Endothelial cell of umbilical vein (primary cell): Measurements from ENCODE around the gene GIMAP8. TPM values are rescaled to one million over a fixed set of nuclear protein-coding genes. Genes with fewer than 3 reads are reported as not detected.

Experiments
- BruUV-seq: library from RNA; stranded (reverse); fragments of 400-500 nt; replicated peaks from 2 replicates; lab custom pipeline; 2021; lab: Mats Ljungman, UMichigan
- CTCF ChIA-PET: fragments of 300-600, 350-600 bp; sonication (Branson Sonifier 250); formaldehyde crosslinking; loops from one replicate; lab custom pipeline; 2021; ENCODE audit warnings: antibody characterized with exemption, inconsistent platforms; lab: Charles Lee
- POLR2A ChIA-PET: fragments of 300-600, 350-600 bp; sonication (Branson Sonifier 250); formaldehyde crosslinking; loops from one replicate; lab custom pipeline; 2021; ENCODE audit warnings: antibody characterized with exemption, inconsistent platforms; lab: Charles Lee
- DNase-seq: peaks from one replicate; pipeline ENCODE4 v3.0.0-alpha.2; 2011; ENCODE audit warnings: low read depth, low spot score
- FAIRE-seq: peaks from 2 replicates; lab custom pipeline; 2011; peaks lifted over from hg19 to GRCh38; lab: Jason Lieb, UNC
- H2AFZ ChIP-seq: 2 replicates; pipeline ENCODE4 v1.6.0; 2012; ENCODE audit warnings: low read depth, low read length, control low read depth, inconsistent platforms
- H3K27ac ChIP-seq: 2 replicates; pipeline ENCODE4 v1.5.1; 2011; ENCODE audit warnings: low read depth, mild to moderate bottlenecking, control low read depth, low read length, moderate library complexity; ENCODE audit not compliant: insufficient read depth
- H3K27me3 ChIP-seq, 2 experiments: 2 replicates each; pipeline versions ENCODE4 v1.6.0 to v1.6.1; 2011; ENCODE audit warnings: low read length in 2 of 2, mixed read lengths in 1 of 2; ENCODE audit not compliant: control insufficient read depth in 2 of 2, insufficient read depth in 2 of 2
- H3K36me3 ChIP-seq, 2 experiments: 2 replicates in 1 of 2; 3 replicates in 1 of 2; pipeline ENCODE4 v1.5.1; 2011; ENCODE audit warnings: low read length in 2 of 2, mild to moderate bottlenecking in 1 of 2, moderate library complexity in 1 of 2; ENCODE audit not compliant: control insufficient read depth in 2 of 2, insufficient read depth in 2 of 2; ENCODE audit errors: extremely low read depth in 1 of 2
- H3K4me1 ChIP-seq: 3 replicates; pipeline ENCODE4 v1.5.1; 2011; ENCODE audit warnings: mild to moderate bottlenecking, low read length; ENCODE audit not compliant: control insufficient read depth, insufficient read depth; ENCODE audit errors: extremely low read depth
- H3K4me2 ChIP-seq: 2 replicates; pipeline ENCODE4 v1.6.1; 2011; ENCODE audit warnings: low read length, control low read depth, mixed read lengths; ENCODE audit not compliant: insufficient read depth
- H3K4me3 ChIP-seq, 3 experiments: fragments of 200-600 bp in 1 of 3; sonication (generic), shearing (Covaris generic) in 1 of 3; replicated peaks in 1 of 3; 2 replicates each; pipeline ENCODE4 v1.5.1; 2011 to 2016; ENCODE audit warnings: control low read depth in 3 of 3, low read length in 3 of 3, mild to moderate bottlenecking in 2 of 3, inconsistent platforms in 1 of 3, low read depth in 1 of 3, moderate library complexity in 1 of 3; ENCODE audit not compliant: insufficient read depth in 1 of 3
- H3K79me2 ChIP-seq: 2 replicates; pipeline ENCODE4 v1.6.0; 2012; ENCODE audit warnings: low read length, inconsistent platforms; ENCODE audit not compliant: control insufficient read depth, insufficient read depth
- H3K9ac ChIP-seq: replicated peaks from 2 replicates; pipeline ENCODE3; 2011; ENCODE audit warnings: low read length, control low read depth; ENCODE audit not compliant: insufficient read depth; ENCODE audit errors: extremely low read depth
- H3K9me1 ChIP-seq: replicated peaks from 3 replicates; pipeline ENCODE4 v1.6.0; 2011; ENCODE audit warnings: mild to moderate bottlenecking, low read length; ENCODE audit not compliant: control insufficient read depth, insufficient read depth; ENCODE audit errors: extremely low read depth
- H3K9me3 ChIP-seq: replicated peaks from 2 replicates; pipeline ENCODE4 v1.5.1; 2012; ENCODE audit warnings: low read length, inconsistent platforms; ENCODE audit not compliant: control insufficient read depth, insufficient read depth
- H4K20me1 ChIP-seq: replicated peaks from 2 replicates; pipeline ENCODE3; 2011; ENCODE audit warnings: mild to moderate bottlenecking, low read length; ENCODE audit not compliant: control insufficient read depth, insufficient read depth; ENCODE audit errors: extremely low read depth
- GATA2 ChIP-seq: IDR thresholded peaks from 2 replicates; pipeline ENCODE4 v1.7.0; 2011; ENCODE audit warnings: low read depth, mild to moderate bottlenecking, moderate library complexity, mixed read lengths, low read length; ENCODE audit not compliant: insufficient read length, insufficient read depth
- MAX ChIP-seq: IDR thresholded peaks from 2 replicates; pipeline ENCODE4 v1.6.1; 2011; ENCODE audit not compliant: insufficient read depth, insufficient read length
- MYC ChIP-seq: IDR thresholded peaks from one replicate; pipeline ENCODE4 v1.6.1; 2011; ENCODE audit warnings: mild to moderate bottlenecking, low read depth, low read length
- POLR2AphosphoS5 ChIP-seq: IDR thresholded peaks from 2 replicates; pipeline ENCODE4 v1.6.1; 2012; ENCODE audit warnings: low read depth, mild to moderate bottlenecking, control low read depth, low read length, moderate library complexity; ENCODE audit not compliant: insufficient read depth
- dilution Hi-C: fragments of 300-500 bp; cut with MboI; formaldehyde crosslinking; loops from one replicate; pipeline ENCODE4 v1.15.0; 2019; ENCODE audit warnings: low sequenced_read_pairs; ENCODE audit not compliant: extremely low pct_ligation_motif_present
- intact Hi-C: fragments of 100-400 bp; cut with micrococcal nuclease; formaldehyde crosslinking; loops from one replicate; pipeline ENCODE4 v1.10.0; 2022
- polyA plus RNA-seq, 4 experiments: library from polyadenylated mRNA; depleted of rRNA in 3 of 4; stranded (reverse) in 3 of 4; unstranded in 1 of 4; fragments of >200 nt; gene quantifications; 2 replicates each; pipeline versions ENCODE4 v1.2.1 to v1.2.3, GENCODE V29; 2011 to 2012; ENCODE audit warnings: missing spikeins in 1 of 4
- total RNA-seq: library from RNA; stranded (reverse); gene quantifications from 2 replicates; pipeline ENCODE4 v1.2.3, GENCODE V29; 2021

The GIMAP8 gene
- total and polyA plus RNA-seq, 2 donors (not counting 3 experiments of a cell fraction or from before 2014, with no cell fraction given), result 32.2 to 71.8 TPM

GRCh38 chr7:150503155-150503554 lies 52.7 kb downstream of the GIMAP8 start:
- no peak overlapping the region for H3K4me3 ChIP-seq
- DNase-seq, result no peak
- no peak overlapping the region for H2AFZ ChIP-seq
- FAIRE-seq, result no peak
- H3K4me1 ChIP-seq, result peaks cover 5% of the 10 kb centered on the region
- dilution Hi-C loops, result no loop called here
- BruUV-seq, result no TSS peak
- ChIA-PET POLR2A (interaction anchor here (1.2 kb wide), 1 partner anchor 11 kb away, joined by 3 read pairs; the partner anchor contains the start of gene GIMAP7), CTCF (no interaction called here)
- no peak overlapping the region for H3K4me2 ChIP-seq
- no peaks in the 10 kb centered on the region for H4K20me1 ChIP-seq
- H3K9me3 ChIP-seq, result no peaks in the 10 kb centered on the region
- no peaks in the 10 kb centered on the region for H3K27me3 ChIP-seq
- H3K36me3 ChIP-seq, result no peaks in the 10 kb centered on the region
- intact Hi-C loops, result no loop called here
- no peaks in the 10 kb centered on the region for H3K79me2 ChIP-seq
- TF ChIP-seq MYC (no peak), POLR2AphosphoS5 (no peak), GATA2 (no peak)
- H3K9me1 ChIP-seq, result no peaks in the 10 kb centered on the region
- no peak overlapping the region for H3K27ac ChIP-seq
- H3K9ac ChIP-seq, result no peak overlapping the region

DNA sequence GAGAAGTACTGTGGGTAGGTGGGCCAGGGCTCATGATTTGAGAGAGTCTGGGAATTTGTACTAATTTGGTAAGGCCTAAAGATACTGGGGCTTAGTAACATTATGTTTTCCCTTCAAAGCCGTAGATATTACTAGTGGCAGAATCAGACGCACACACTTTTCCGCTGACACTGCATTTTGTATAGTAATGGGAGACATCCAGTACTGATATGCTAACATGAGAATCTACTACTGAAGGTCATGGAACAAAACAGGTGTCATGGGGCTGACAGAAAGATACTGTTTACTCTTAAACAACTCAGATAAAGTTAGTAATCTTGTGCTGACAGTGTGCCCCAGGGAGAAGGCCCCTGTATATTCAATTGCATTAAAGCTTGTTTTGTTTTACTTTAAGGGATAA lies 53.2 kb downstream of the GIMAP8 start:
- Histone ChIP-seq H3K36me3 (no peaks in the 10 kb centered on the region), H4K20me1 (no peaks in the 10 kb centered on the region), H3K4me2 (no peak overlapping the region), H3K9me1 (no peaks in the 10 kb centered on the region), H3K9ac (no peak overlapping the region), H2AFZ (no peak overlapping the region), H3K27me3 (no peaks in the 10 kb centered on the region), H3K4me1 (peaks cover 5% of the 10 kb centered on the region), H3K27ac (no peak overlapping the region), H3K4me3 (no peak overlapping the region), H3K9me3 (no peaks in the 10 kb centered on the region), H3K79me2 (no peaks in the 10 kb centered on the region)
- no peak for DNase-seq
- no TSS peak for BruUV-seq
- intact Hi-C loops (no loop called here), dilution Hi-C loops (no loop called here)
- FAIRE-seq, result no peak
- POLR2A ChIA-PET, result no interaction called here
- CTCF ChIA-PET, result no interaction called here
- no peak for TF ChIP-seq MAX
